SK-N-MC (cell line): Measurements from ENCODE around the gene MPHOSPH6.

ENCODE experiments used
- DNase-seq: peaks from one replicate; pipeline ENCODE4 v3.0.0-alpha.2; 2011; ENCODE audit warnings: low read depth, low spot score
- H3K27ac ChIP-seq: fragments of 200-600 bp; sonication (generic); 2 replicates; pipeline ENCODE4 v1.5.1; 2016; ENCODE audit warnings: mixed run types
- H3K36me3 ChIP-seq: fragments of 200-600 bp; sonication (generic); 2 replicates; pipeline ENCODE4 v1.6.1; 2017; ENCODE audit warnings: antibody characterized with exemption, low read length, mixed read lengths; ENCODE audit not compliant: insufficient read depth
- H3K4me3 ChIP-seq: fragments of 200-600 bp; sonication (generic); 2 replicates; pipeline ENCODE4 v1.5.1; 2016
- H3K9ac ChIP-seq: fragments of 200-600 bp; sonication (generic); 2 replicates; pipeline ENCODE4 v1.8.0; 2017; ENCODE audit warnings: mixed run types, mixed read lengths; ENCODE audit not compliant: insufficient read length
- H3K9me3 ChIP-seq: fragments of 200-600 bp; sonication (generic); 2 replicates; pipeline ENCODE4 v1.6.1; 2017; ENCODE audit warnings: low read depth, mild to moderate bottlenecking, antibody characterized with exemption, low read length, moderate library complexity, mixed read lengths
- EZH2 ChIP-seq: fragments of 200-600 bp; sonication (generic); IDR thresholded peaks from one replicate; pipeline ENCODE4 v1.6.1; 2017; ENCODE audit warnings: antibody characterized with exemption
- FOXP2 ChIP-seq: optimal IDR thresholded peaks from 2 replicates; pipeline ENCODE3; 2011; ENCODE audit warnings: mild to moderate bottlenecking, moderate library complexity; ENCODE audit not compliant: insufficient read depth; ENCODE audit errors: extremely low read length, control extremely low read depth
- POLR2AphosphoS5 ChIP-seq: IDR thresholded peaks from 2 replicates; pipeline ENCODE4 v1.6.1; 2012; ENCODE audit warnings: mild to moderate bottlenecking, low read depth, low read length, borderline replicate concordance

MPHOSPH6 gene

DNA sequence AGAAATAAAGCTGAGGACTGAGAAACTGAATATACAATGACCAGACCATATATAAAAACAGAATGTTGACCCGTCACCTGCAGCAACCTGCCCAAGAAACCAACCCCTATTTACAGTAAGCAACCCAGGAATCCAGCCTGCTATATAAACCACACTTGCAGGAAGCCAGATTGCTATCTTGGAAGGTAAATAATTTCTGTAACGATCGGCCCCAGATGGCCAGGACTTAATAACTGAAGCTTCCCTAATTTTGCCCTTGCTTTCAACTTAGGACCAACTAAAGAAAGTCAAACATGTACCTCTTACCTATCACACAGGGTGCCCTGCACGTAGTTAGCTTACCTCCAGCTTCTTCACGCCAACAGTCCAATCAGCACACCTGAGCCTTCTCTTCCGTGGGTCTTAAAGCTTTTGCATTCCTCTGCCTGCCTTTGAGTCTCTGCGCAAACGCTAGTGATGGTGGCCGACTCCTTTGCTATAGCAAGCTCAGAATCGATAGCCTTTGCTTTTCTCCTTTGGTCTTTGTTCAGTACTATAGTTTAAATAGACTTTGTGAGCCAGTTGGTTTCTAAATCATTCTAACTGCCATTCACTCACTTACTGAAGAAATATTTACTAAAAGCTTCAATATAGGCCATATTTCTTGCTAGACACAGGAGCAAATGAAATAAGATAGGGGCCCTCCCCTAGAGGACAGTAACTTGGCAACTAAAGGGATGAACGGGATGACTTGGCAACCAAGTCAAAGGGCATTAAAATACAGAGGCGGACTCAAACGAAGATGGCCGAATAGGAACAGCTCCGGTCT, 31.3 kb downstream of the MPHOSPH6 start:
- Histone ChIP-seq H3K4me3 (no peak overlapping the region), H3K9ac (no peak overlapping the region), H3K27ac (0 out of 2 replicates have a peak overlapping the region, but pooled peaks have one; percentile 42)

DNA sequence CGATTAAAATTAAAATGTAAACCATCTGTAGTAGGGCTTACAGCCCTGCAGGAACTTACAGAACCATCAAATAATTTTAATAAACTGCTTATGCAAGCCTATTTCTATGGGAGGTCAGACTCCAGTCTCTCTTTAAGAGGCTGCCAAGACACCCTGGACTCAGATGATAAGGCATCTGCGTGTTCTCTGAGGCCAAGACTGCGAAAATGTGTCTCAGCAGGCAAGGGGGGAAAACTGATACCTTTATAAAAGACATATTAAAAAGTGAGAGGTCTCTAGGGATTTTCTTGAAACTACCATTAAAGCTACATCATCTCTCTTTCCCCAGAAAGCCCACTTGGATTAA, 32.2 kb downstream of the MPHOSPH6 start:
- H3K27ac ChIP-seq: peak overlapping the region; percentile 42; the same call in 1 of the 2 replicates
- DNase-seq: no peak

More for the DNA sequence above, 31.3 kb downstream of the MPHOSPH6 start:
- H3K36me3 ChIP-seq: no peaks in the 10 kb centered on the region; the same call in 1 of the 2 replicates
- no peak for TF ChIP-seq POLR2AphosphoS5
- TF ChIP-seq EZH2: no peak
- no peak for TF ChIP-seq FOXP2
- no peaks in the 10 kb centered on the region for H3K9me3 ChIP-seq
- DNase-seq: no peak

DNA sequence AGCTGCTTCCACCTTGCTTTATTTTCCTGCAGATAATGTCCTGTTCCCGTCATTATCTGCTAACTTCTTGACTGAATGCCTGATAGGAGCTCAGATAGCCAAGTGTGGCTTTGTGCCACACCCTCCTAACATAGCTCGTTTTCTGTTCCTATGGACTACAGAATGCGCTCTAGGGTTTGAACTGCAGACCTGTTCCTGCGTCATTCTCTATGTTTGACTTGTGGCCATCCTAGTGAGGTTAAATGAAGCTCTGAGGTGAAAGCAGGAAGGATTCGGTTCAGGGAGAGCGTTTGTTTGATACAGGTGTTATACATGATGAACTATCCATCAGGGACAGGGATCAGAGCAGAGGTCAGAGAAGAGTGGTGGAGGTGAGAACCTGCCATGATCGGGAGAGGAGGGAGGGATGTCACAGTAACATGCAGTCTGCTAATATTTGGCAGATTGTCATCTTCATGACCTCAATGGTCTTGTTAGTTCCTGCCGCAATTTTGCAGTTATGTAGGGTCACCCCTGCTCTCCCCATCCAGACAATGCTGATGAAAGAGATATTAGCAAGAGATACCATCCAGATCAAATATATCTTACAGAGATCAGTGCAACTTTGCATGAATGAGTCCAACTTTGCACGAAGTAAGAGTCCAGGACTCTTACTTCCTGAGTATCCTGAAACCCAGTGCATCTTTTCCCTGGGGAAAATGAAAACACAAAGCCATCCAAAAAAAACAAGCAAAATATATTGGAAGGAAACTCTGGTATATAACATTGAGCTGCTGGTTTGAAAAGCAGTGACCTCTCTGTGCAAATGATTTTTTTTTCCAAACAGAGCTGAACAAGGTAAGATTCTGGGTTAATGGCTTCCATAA, 32.8 kb downstream of the MPHOSPH6 start:
- no peaks in the 10 kb centered on the region; the same call in 1 of the 2 replicates for H3K36me3 ChIP-seq
- no peak for TF ChIP-seq EZH2
- no peak for TF ChIP-seq POLR2AphosphoS5
- no peak for TF ChIP-seq FOXP2
- peak overlapping the region; percentile 42; the same call in 1 of the 2 replicates for H3K27ac ChIP-seq
- no peak overlapping the region for H3K4me3 ChIP-seq
- no peak overlapping the region for H3K9ac ChIP-seq
- no peaks in the 10 kb centered on the region for H3K9me3 ChIP-seq
- no peak for DNase-seq

More for the DNA sequence above, 32.2 kb downstream of the MPHOSPH6 start:
- no peak for TF ChIP-seq EZH2
- TF ChIP-seq FOXP2: no peak
- TF ChIP-seq POLR2AphosphoS5: no peak
- Histone ChIP-seq H3K9ac (no peak overlapping the region), H3K9me3 (no peaks in the 10 kb centered on the region), H3K36me3 (no peaks in the 10 kb centered on the region; the same call in 1 of the 2 replicates), H3K4me3 (no peak overlapping the region)

DNA sequence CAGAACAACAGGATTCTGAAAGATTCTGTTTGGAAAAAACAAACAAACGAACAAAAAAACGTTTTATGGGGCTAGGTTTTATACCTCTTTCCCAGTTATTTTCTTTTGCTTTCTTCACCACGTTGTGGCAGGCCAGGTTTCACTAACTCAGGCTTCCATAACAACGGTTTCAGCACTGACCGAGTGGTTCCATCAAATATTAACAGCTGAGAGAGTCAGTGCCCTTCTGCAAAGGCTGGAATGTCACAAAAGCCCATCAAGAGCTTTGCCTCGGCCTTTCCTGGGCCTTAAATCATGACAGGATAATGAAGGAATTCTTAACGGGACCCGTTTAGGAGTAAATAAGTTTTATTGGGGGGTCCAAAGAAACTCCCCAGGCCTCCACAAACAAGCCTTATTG, 34.2 kb downstream of the MPHOSPH6 start:
- H3K9ac ChIP-seq: no peak overlapping the region
- H3K36me3 ChIP-seq: no peaks in the 10 kb centered on the region; the same call in 1 of the 2 replicates
- no peak overlapping the region for H3K4me3 ChIP-seq
- H3K27ac ChIP-seq: no peak overlapping the region
- DNase-seq: no peak
- H3K9me3 ChIP-seq: no peaks in the 10 kb centered on the region
- no peak for TF ChIP-seq POLR2AphosphoS5
- no peak for TF ChIP-seq EZH2
- no peak for TF ChIP-seq FOXP2

DNA sequence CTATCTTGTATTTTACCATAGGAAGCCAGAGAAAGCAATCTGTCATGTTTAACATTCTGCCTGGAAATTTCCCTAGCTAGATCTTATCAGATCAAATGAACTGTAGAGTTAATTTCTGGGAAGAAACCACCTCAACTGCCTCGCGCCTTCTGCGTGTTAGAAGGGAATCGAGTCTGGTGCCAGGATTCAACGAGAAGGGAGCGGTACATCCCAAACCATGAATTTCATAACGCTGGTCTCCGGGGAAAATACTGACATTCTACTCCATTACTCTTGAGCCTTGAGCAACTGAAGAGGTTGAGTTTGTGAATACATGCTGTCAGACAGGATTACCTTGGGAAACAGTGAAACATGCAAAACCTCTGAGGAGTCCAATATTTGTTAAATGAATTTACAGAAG, 35.2 kb downstream of the MPHOSPH6 start:
- TF ChIP-seq POLR2AphosphoS5 (no peak), FOXP2 (no peak), EZH2 (no peak)
- H3K9ac ChIP-seq: no peak overlapping the region
- no peaks in the 10 kb centered on the region; the same call in 1 of the 2 replicates for H3K36me3 ChIP-seq
- DNase-seq: no peak
- H3K9me3 ChIP-seq: no peaks in the 10 kb centered on the region
- 0 out of 2 replicates have a peak overlapping the region, but pooled peaks have one; percentile 13 for H3K27ac ChIP-seq
- no peak overlapping the region for H3K4me3 ChIP-seq

DNA sequence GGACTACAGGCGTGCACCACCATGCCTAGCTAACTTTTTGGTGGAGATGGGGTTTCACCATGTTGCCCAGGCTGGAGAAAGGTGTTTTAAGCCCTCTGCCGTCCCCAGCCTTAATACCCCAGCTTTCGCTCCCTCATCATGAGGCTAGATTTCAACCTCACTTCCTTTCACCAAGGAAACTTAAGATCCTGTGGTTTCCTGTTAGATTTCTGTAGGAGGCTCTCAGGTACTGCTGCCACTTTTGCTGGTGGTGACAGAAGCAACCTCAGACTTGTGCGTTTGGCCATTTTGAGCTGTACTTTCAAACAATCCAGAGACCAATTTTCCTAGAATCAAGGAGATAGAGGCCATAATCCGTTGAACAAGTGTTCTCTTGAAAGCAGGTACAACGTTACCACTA, 36.2 kb downstream of the MPHOSPH6 start:
- H3K9me3 ChIP-seq: no peaks in the 10 kb centered on the region
- H3K36me3 ChIP-seq: no peaks in the 10 kb centered on the region; the same call in 1 of the 2 replicates
- no peak overlapping the region for H3K27ac ChIP-seq
- H3K4me3 ChIP-seq: no peak overlapping the region
- no peak overlapping the region for H3K9ac ChIP-seq
- no peak for DNase-seq
- TF ChIP-seq FOXP2: no peak
- TF ChIP-seq POLR2AphosphoS5: no peak
- no peak for TF ChIP-seq EZH2

DNA sequence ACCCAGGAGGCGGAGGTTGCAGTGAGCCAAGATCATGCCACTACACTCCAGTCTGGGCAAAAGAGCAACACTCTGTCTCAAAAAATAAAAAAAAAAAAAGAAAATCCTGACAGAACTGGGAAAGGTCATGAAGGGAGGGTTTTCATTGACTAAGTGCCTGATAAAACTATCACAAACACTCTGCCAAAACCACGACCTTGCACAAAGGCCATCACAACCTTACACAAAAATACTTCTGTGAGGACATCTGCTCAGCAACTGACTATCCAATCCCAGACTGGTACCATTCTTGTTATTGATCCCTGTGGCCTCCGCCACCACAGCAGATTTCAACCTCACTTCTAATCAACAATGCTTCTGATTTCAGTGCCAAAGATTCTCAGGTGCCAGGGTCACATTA, 40.1 kb downstream of the MPHOSPH6 start:
- H3K9me3 ChIP-seq: no peaks in the 10 kb centered on the region
- H3K9ac ChIP-seq: no peak overlapping the region
- no peak for DNase-seq

DNA sequence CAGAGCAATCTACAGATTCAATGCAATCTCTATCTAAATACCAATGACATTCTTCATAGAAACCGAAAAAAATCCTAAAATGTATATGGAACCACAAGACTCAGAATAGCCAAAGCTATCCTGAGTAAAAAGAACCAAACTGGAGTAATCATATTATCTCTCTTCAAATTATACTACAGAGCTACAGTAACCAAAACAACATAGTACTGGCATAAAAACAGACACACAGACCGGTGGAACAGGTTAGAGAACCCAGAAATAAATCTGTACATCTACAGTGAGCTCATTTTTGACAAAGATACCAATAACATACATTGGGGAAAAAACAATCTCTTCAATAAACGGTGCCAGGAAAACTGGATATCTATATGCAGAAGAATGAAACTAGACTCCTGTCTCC, 45.4 kb downstream of the MPHOSPH6 start:
- Histone ChIP-seq H3K27ac (no peak overlapping the region), H3K36me3 (no peaks in the 10 kb centered on the region), H3K9me3 (no peaks in the 10 kb centered on the region), H3K4me3 (no peak overlapping the region), H3K9ac (no peak overlapping the region)
- TF ChIP-seq EZH2 (no peak), FOXP2 (no peak), POLR2AphosphoS5 (no peak)
- no peak for DNase-seq

More for the DNA sequence above, 40.1 kb downstream of the MPHOSPH6 start:
- Histone ChIP-seq H3K36me3 (no peaks in the 10 kb centered on the region), H3K27ac (no peak overlapping the region), H3K4me3 (no peak overlapping the region)
- TF ChIP-seq FOXP2 (no peak), POLR2AphosphoS5 (no peak), EZH2 (no peak)
